ENCODE results near the gene TBL3.

DNA sequence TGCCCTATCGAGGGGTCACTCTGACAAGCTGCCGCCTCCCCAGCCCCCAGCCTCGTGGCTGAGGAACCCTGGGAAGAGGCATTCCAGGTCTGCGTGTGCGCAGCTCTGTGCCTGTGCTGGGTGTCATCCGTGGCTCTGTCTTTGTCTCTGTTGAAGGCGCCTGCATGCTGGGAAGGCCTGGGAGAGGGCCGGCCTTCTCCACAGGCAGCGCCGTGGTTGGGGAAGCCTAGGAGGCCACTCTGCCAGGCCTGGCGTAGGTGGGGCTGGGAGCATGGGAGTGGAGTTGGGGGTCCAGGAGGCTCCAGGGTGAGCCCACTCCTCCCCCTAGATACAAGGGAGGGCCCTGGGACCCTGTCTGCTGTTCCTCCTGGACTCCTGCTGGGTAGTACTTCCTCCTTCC, 58.2 kb downstream of the TBL3 start:
- TF ChIP-seq, protein P1, sequence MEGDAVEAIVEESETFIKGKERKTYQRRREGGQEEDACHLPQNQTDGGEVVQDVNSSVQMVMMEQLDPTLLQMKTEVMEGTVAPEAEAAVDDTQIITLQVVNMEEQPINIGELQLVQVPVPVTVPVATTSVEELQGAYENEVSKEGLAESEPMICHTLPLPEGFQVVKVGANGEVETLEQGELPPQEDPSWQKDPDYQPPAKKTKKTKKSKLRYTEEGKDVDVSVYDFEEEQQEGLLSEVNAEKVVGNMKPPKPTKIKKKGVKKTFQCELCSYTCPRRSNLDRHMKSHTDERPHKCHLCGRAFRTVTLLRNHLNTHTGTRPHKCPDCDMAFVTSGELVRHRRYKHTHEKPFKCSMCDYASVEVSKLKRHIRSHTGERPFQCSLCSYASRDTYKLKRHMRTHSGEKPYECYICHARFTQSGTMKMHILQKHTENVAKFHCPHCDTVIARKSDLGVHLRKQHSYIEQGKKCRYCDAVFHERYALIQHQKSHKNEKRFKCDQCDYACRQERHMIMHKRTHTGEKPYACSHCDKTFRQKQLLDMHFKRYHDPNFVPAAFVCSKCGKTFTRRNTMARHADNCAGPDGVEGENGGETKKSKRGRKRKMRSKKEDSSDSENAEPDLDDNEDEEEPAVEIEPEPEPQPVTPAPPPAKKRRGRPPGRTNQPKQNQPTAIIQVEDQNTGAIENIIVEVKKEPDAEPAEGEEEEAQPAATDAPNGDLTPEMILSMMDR (IDR thresholded peaks at IDR 0.05; ENCODE audit: borderline replicate concordance, extremely low read depth, low read length, poor library complexity, severe bottlenecking) = no peak
- TF ChIP-seq EZH2 (IDR thresholded peaks at IDR 0.05; ENCODE audit: borderline replicate concordance, low read depth, low read length, severe bottlenecking) = no peak
